ENCODE results near the gene MUC3A.

The MUC3A gene

DNA sequence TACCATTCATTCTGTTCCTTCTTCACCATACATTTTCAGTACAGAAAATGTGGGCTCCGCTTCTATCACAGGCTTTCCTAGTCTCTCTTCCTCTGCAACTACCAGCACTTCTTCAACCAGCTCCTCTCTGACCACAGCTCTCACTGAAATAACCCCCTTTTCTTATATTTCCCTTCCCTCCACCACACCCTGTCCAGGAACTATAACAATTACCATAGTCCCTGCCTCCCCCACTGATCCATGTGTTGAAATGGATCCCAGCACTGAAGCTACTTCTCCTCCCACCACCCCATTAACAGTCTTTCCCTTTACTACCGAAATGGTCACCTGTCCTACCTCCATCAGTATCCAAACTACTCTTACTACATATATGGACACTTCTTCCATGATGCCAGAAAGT lies 10.6 kb downstream of the MUC3A start:
- H3K9me3 ChIP-seq (ENCODE audit: control insufficient read depth in 2 of 2, low read length in 2 of 2), result no peaks in the 10 kb centered on the region
- H3K4me1 ChIP-seq (ENCODE audit: control insufficient read depth in 2 of 2, insufficient read depth in 2 of 2, low read length in 2 of 2), result no peaks in the 10 kb centered on the region
- peaks cover 0 to 6% of the 10 kb centered on the region in 2 donors for H3K27me3 ChIP-seq (ENCODE audit: control insufficient read depth in 2 of 2, insufficient read depth in 2 of 2, low read length in 2 of 2)
- no peak overlapping the region for H3K9ac ChIP-seq (ENCODE audit: low read depth in 1 of 2, low read length in 2 of 2)
- no peak overlapping the region for H3K4me3 ChIP-seq (ENCODE audit: low read length in 2 of 2)
- no peak overlapping the region for H3K27ac ChIP-seq (ENCODE audit: low read depth in 2 of 2, low read length in 2 of 2)
- peaks cover 7 to 35% of the 10 kb centered on the region in 2 donors for H3K36me3 ChIP-seq (ENCODE audit: control insufficient read depth in 2 of 2, insufficient read depth in 2 of 2, low read length in 2 of 2)

DNA sequence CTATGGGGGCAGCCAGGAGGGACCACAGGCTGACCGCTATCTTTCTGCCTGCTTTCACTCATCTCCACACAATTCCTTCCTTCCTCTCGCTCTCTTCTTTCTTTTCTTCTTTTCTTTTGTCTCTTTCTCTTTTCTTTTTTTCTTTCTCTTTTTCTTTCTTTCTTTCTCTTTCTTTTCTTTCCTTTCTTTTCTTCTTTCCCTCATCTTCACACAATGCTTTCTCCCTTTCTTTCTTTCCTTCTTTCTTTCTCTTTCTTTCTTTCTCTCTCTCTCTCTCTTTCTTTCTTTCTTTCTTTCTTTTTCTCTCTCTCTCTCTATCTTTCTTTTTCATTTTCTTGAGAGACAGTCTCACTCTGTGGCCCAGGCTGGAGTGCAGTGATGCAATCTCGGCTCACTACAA lies 13.2 kb downstream of the MUC3A start:
- peaks cover 15 to 17% of the 10 kb centered on the region in 2 donors for H3K4me1 ChIP-seq (ENCODE audit: control insufficient read depth in 2 of 2, insufficient read depth in 2 of 2, low read length in 2 of 2)
- no peak overlapping the region for H3K4me3 ChIP-seq (ENCODE audit: low read length in 2 of 2)
- no peak overlapping the region for H3K9ac ChIP-seq (ENCODE audit: low read depth in 1 of 2, low read length in 2 of 2)
- H3K27ac ChIP-seq (ENCODE audit: low read depth in 2 of 2, low read length in 2 of 2), result no peak overlapping the region
- H3K36me3 ChIP-seq (ENCODE audit: control insufficient read depth in 2 of 2, insufficient read depth in 2 of 2, low read length in 2 of 2), result peaks cover 5 to 35% of the 10 kb centered on the region in 2 donors
- peaks cover 18 to 24% of the 10 kb centered on the region in 2 donors for H3K27me3 ChIP-seq (ENCODE audit: control insufficient read depth in 2 of 2, insufficient read depth in 2 of 2, low read length in 2 of 2)
- no peaks in the 10 kb centered on the region for H3K9me3 ChIP-seq (ENCODE audit: control insufficient read depth in 2 of 2, low read length in 2 of 2)

DNA sequence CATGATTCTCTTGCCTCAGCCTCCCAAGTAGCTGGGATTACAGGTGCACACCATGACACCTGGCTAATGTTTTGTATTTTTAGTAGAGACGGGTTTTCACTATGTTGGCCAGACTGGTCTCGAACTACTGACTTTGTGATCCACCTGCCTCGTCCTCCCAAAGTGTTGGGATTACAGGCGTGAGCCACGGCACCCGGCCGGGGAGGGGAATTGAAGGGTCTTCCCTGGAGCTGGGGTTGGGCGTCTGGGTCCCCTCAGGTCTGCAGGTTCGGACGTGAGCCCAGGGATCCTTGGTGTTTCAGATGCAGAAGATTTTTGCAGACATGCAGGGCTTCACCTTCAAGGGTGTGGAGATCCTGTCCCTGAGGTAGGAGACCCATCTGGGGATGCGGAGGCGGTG lies 14.1 kb downstream of the MUC3A start:
- peaks cover 0 to 28% of the 10 kb centered on the region in 2 donors for H3K36me3 ChIP-seq (ENCODE audit: control insufficient read depth in 2 of 2, insufficient read depth in 2 of 2, low read length in 2 of 2)
- peaks cover 21 to 25% of the 10 kb centered on the region in 2 donors for H3K27me3 ChIP-seq (ENCODE audit: control insufficient read depth in 2 of 2, insufficient read depth in 2 of 2, low read length in 2 of 2)
- no peak overlapping the region for H3K9ac ChIP-seq (ENCODE audit: low read depth in 1 of 2, low read length in 2 of 2)
- H3K4me3 ChIP-seq (ENCODE audit: low read length in 2 of 2), result no peak overlapping the region
- H3K4me1 ChIP-seq (ENCODE audit: control insufficient read depth in 2 of 2, insufficient read depth in 2 of 2, low read length in 2 of 2), result peaks cover 19 to 26% of the 10 kb centered on the region in 2 donors
- H3K27ac ChIP-seq (ENCODE audit: low read depth in 2 of 2, low read length in 2 of 2), result no peak overlapping the region
- H3K9me3 ChIP-seq (ENCODE audit: control insufficient read depth in 2 of 2, low read length in 2 of 2), result no peaks in the 10 kb centered on the region

DNA sequence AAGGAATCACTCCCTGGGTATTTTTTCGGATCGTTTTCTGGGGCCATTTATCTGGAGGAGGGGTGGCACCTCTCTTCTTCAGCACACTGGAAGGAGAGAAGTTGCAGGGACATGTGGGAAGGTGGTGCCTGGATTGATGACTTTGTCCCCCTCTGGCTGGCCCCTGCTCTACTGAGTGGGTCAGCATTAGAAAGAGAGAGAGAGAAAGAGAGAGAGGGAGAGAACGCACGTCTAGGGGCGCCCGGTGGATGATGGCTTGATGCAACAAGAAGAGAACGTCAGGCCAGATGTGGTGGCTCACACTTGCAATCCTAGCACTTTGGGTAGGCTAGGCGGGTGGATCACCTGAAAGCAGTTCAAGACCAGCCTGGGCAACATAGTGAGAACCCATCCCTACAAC lies 14.5 kb downstream of the MUC3A start:
- no peak overlapping the region for H3K4me3 ChIP-seq (ENCODE audit: low read length in 2 of 2)
- H3K27ac ChIP-seq (ENCODE audit: low read depth in 2 of 2, low read length in 2 of 2), result no peak overlapping the region
- no peaks in the 10 kb centered on the region for H3K9me3 ChIP-seq (ENCODE audit: control insufficient read depth in 2 of 2, low read length in 2 of 2)
- peaks cover 23 to 30% of the 10 kb centered on the region in 2 donors for H3K4me1 ChIP-seq (ENCODE audit: control insufficient read depth in 2 of 2, insufficient read depth in 2 of 2, low read length in 2 of 2)
- no peak overlapping the region for H3K9ac ChIP-seq (ENCODE audit: low read depth in 1 of 2, low read length in 2 of 2)
- peaks cover 0 to 23% of the 10 kb centered on the region in 2 donors for H3K36me3 ChIP-seq (ENCODE audit: control insufficient read depth in 2 of 2, insufficient read depth in 2 of 2, low read length in 2 of 2)
- peaks cover 21 to 25% of the 10 kb centered on the region in 2 donors for H3K27me3 ChIP-seq (ENCODE audit: control insufficient read depth in 2 of 2, insufficient read depth in 2 of 2, low read length in 2 of 2)

DNA sequence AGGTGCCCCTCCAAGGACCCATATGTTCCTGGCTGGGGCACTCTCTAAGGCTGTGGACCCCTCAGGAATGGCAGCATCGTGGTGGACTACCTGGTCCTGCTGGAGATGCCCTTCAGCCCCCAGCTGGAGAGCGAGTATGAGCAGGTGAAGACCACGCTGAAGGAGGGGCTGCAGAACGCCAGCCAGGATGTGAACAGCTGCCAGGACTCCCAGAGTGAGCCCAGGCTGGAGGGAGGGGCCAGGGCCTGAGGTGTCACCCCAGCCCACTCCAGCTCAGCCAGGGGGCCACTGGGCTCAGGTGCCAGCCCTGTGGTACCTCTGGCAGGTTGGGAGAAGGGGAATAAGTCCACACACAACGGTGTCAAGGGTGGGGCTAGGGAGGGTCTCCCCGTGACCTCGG lies 15.3 kb downstream of the MUC3A start:
- H3K4me1 ChIP-seq (ENCODE audit: control insufficient read depth in 2 of 2, insufficient read depth in 2 of 2, low read length in 2 of 2), result peaks cover 29 to 38% of the 10 kb centered on the region in 2 donors
- H3K9me3 ChIP-seq (ENCODE audit: control insufficient read depth in 2 of 2, low read length in 2 of 2), result no peaks in the 10 kb centered on the region
- H3K36me3 ChIP-seq (ENCODE audit: control insufficient read depth in 2 of 2, insufficient read depth in 2 of 2, low read length in 2 of 2), result peaks cover 0 to 21% of the 10 kb centered on the region in 2 donors
- no peak overlapping the region for H3K27ac ChIP-seq (ENCODE audit: low read depth in 2 of 2, low read length in 2 of 2)
- H3K27me3 ChIP-seq (ENCODE audit: control insufficient read depth in 2 of 2, insufficient read depth in 2 of 2, low read length in 2 of 2), result peaks cover 21 to 25% of the 10 kb centered on the region in 2 donors
- no peak overlapping the region for H3K9ac ChIP-seq (ENCODE audit: low read depth in 1 of 2, low read length in 2 of 2)
- no peak overlapping the region for H3K4me3 ChIP-seq (ENCODE audit: low read length in 2 of 2)

DNA sequence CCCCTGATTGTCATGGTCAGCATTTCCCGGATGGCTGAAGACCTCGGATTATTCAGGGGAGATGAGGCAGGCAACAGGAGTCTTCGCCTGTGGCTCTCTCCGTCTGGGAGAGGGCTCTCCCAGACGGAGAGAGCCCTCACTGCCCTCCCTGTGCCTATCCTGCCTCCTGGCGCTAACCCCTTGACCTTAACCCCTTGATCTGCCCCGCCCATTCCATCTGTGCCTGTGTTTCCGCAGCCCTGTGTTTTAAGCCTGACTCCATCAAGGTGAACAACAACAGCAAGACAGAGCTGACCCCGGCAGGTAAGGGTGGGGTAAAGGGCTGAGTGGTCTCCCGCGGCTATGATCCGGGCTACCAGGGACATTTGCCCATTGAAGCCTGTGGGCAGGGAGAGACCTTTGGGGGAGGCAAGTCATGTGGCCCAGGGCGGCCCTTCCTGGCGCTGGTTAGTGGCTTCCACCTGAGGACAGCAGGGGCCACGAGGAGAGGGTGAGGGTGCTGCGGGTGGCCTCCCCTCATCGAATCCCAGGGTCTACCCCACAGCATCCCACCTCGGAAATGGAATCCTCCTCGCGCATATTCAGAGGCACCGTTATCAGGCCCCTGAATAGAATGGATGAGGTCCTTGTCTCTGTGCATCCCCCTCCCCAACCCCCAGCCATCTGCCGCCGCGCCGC lies 15.8 kb downstream of the MUC3A start:
- H3K4me1 ChIP-seq (ENCODE audit: control insufficient read depth in 2 of 2, insufficient read depth in 2 of 2, low read length in 2 of 2), result peaks cover 31 to 40% of the 10 kb centered on the region in 2 donors
- H3K4me3 ChIP-seq (ENCODE audit: low read length in 2 of 2), result peak overlapping the region; percentile 45 to 62
- peak overlapping the region; percentile 52 to 93 for H3K9ac ChIP-seq (ENCODE audit: low read depth in 1 of 2, low read length in 2 of 2)
- peak overlapping the region; percentile 61 to 99 for H3K27ac ChIP-seq (ENCODE audit: low read depth in 2 of 2, low read length in 2 of 2)
- H3K36me3 ChIP-seq (ENCODE audit: control insufficient read depth in 2 of 2, insufficient read depth in 2 of 2, low read length in 2 of 2), result peaks cover 0 to 17% of the 10 kb centered on the region in 2 donors
- H3K27me3 ChIP-seq (ENCODE audit: control insufficient read depth in 2 of 2, insufficient read depth in 2 of 2, low read length in 2 of 2), result peaks cover 21 to 25% of the 10 kb centered on the region in 2 donors
- no peaks in the 10 kb centered on the region for H3K9me3 ChIP-seq (ENCODE audit: control insufficient read depth in 2 of 2, low read length in 2 of 2)

DNA sequence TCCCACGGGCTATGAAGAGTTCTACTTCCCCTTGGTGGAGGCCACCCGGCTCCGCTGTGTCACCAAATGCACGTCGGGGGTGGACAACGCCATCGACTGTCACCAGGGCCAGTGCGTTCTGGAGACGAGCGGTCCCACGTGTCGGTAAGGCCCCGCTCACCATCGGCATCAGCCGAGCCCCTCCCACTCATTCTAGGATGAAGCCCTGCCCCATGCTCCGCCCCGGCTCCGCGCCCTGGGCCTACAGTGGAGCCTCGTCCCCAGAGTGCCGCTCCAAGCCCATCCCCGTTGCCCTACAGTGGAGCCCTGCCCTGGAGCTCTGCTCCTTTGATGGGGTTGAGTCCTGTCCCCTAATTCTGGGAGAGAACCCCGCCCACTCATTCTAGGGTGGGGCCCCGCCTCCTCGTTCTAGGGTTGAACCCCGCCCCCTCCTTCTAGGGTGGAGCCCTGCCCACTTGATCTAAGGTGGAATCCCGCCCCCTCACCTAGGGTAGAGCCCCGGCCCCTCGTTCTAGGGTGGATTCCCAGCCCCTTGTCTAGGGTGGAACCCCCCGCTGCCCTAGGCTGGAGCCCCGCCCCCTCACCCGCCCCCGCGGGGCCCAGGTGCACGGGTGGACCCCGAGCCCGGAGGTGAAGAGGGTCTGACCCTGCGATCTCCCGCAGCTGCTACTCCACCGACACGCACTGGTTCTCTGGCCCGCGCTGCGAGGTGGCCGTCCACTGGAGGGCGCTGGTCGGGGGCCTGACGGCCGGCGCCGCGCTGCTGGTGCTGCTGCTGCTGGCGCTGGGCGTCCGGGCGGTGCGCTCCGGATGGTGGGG lies 16.6 kb downstream of the MUC3A start:
- H3K4me1 ChIP-seq (ENCODE audit: control insufficient read depth in 2 of 2, insufficient read depth in 2 of 2, low read length in 2 of 2), result peaks cover 31 to 40% of the 10 kb centered on the region in 2 donors
- peaks cover 0 to 11% of the 10 kb centered on the region in 2 donors for H3K36me3 ChIP-seq (ENCODE audit: control insufficient read depth in 2 of 2, insufficient read depth in 2 of 2, low read length in 2 of 2)
- peak overlapping the region; percentile 96 to 99 for H3K27ac ChIP-seq (ENCODE audit: low read depth in 2 of 2, low read length in 2 of 2)
- H3K4me3 ChIP-seq (ENCODE audit: low read length in 2 of 2), result peak overlapping the region; percentile 77
- H3K9me3 ChIP-seq (ENCODE audit: control insufficient read depth in 2 of 2, low read length in 2 of 2), result no peaks in the 10 kb centered on the region
- H3K9ac ChIP-seq (ENCODE audit: low read depth in 1 of 2, low read length in 2 of 2), result peak overlapping the region; percentile 52 to 93
- peaks cover 21 to 25% of the 10 kb centered on the region in 2 donors for H3K27me3 ChIP-seq (ENCODE audit: control insufficient read depth in 2 of 2, insufficient read depth in 2 of 2, low read length in 2 of 2)

DNA sequence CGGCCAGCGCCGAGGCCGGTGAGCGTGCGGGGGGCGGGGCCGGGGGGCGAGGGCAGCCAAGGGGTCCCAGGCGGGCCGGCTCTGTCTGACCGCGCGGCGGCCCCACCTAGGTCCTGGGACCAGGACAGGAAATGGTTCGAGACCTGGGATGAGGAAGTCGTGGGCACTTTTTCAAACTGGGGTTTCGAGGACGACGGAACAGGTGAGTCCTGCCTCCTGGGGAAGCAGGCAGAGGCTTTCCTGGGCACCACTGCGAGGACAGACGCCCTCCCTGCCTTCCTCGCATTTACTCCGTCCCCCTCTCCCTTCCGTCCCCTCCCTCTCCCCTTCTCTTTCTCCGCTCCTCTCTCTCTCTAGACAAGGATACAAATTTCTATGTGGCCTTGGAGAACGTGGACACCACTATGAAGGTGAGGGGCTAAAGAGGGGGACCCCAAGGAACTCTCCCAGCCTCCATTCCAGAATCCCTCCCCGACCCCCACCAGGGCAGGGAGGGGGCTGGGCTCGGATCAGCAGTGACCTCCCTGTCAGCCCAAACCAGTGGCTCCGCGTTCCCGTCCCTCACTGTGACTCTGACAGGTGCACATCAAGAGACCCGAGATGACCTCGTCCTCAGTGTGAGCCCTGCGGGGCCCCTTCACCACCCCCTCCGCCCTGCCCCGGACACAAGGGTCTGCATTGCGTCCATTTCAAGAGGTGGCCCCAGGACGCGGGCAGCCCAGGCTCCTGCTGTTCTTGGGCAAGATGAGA lies 17.4 kb downstream of the MUC3A start:
- peaks cover 0 to 11% of the 10 kb centered on the region in 2 donors for H3K36me3 ChIP-seq (ENCODE audit: control insufficient read depth in 2 of 2, insufficient read depth in 2 of 2, low read length in 2 of 2)
- H3K27ac ChIP-seq (ENCODE audit: low read depth in 2 of 2, low read length in 2 of 2), result peak overlapping the region; percentile 96 to 99
- H3K9ac ChIP-seq (ENCODE audit: low read depth in 1 of 2, low read length in 2 of 2), result peak overlapping the region; percentile 70 to 93
- H3K27me3 ChIP-seq (ENCODE audit: control insufficient read depth in 2 of 2, insufficient read depth in 2 of 2, low read length in 2 of 2), result peaks cover 21 to 25% of the 10 kb centered on the region in 2 donors
- peak overlapping the region; percentile 77 for H3K4me3 ChIP-seq (ENCODE audit: low read length in 2 of 2)
- no peaks in the 10 kb centered on the region for H3K9me3 ChIP-seq (ENCODE audit: control insufficient read depth in 2 of 2, low read length in 2 of 2)
- peaks cover 34 to 40% of the 10 kb centered on the region in 2 donors for H3K4me1 ChIP-seq (ENCODE audit: control insufficient read depth in 2 of 2, insufficient read depth in 2 of 2, low read length in 2 of 2)

DNA sequence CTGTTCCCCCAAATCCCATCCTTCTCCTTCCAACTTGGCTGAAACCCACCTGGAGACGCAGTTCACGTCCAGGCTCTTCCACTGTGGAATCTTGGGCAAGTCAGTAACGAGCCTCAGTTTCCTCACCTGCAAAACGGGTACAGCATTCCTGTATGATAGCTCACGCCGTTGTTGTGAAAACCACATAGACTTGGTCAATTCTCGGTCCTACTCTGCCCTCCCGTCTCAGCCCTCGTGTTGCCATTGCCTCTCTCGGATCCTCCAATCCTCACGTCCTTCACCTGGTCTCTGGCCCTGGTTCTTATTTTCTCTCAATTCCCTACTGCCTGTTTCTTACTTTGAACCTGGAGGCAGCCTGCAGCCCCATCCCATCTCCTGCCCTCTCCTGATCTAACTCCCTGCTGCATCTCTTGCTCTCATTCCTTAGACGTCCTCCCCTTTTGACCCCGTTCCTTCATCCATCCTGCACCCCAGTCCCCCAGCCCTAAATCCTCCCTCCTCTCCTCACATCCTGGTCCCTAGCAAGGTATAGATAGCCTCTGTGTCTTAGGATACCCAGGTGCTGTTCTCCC lies 18.0 kb downstream of the MUC3A start:
- Histone ChIP-seq H3K4me1 (ENCODE audit: control insufficient read depth in 2 of 2, insufficient read depth in 2 of 2, low read length in 2 of 2) (peaks cover 38 to 43% of the 10 kb centered on the region in 2 donors), H3K27ac (ENCODE audit: low read depth in 2 of 2, low read length in 2 of 2) (peak overlapping the region; percentile 96 to 99), H3K9me3 (ENCODE audit: control insufficient read depth in 2 of 2, low read length in 2 of 2) (no peaks in the 10 kb centered on the region), H3K9ac (ENCODE audit: low read depth in 1 of 2, low read length in 2 of 2) (peak overlapping the region; percentile 70 to 93), H3K36me3 (ENCODE audit: control insufficient read depth in 2 of 2, insufficient read depth in 2 of 2, low read length in 2 of 2) (peaks cover 0 to 11% of the 10 kb centered on the region in 2 donors), H3K4me3 (ENCODE audit: low read length in 2 of 2) (peak overlapping the region; percentile 77), H3K27me3 (ENCODE audit: control insufficient read depth in 2 of 2, insufficient read depth in 2 of 2, low read length in 2 of 2) (peaks cover 21 to 25% of the 10 kb centered on the region in 2 donors)
